Epithelial cell of proximal tubule (primary cell): ENCODE data around the gene STOM. TPM values are rescaled to one million over a fixed set of nuclear protein-coding genes. Genes with fewer than 3 reads are reported as not detected.

ENCODE experiments used
- DNase-seq: peaks from one replicate; pipeline ENCODE4 v3.0.0-alpha.2; 2011; ENCODE audit warnings: low read depth
- H3K4me3 ChIP-seq: 2 replicates; pipeline ENCODE4 v1.5.1; 2011; ENCODE audit warnings: low read depth, mild to moderate bottlenecking, low read length
- total RNA-seq: library from RNA; depleted of rRNA; stranded (reverse); fragments of >200 nt; gene quantifications from 2 replicates; pipeline ENCODE4 v1.2.3, GENCODE V29; 2015
- TF ChIP-seq, protein P1 (sequence below): conservative IDR thresholded peaks from 2 replicates; pipeline ENCODE4 v1.5.1; 2012; ENCODE audit warnings: low read depth, mild to moderate bottlenecking, low read length

STOM gene, protein sequence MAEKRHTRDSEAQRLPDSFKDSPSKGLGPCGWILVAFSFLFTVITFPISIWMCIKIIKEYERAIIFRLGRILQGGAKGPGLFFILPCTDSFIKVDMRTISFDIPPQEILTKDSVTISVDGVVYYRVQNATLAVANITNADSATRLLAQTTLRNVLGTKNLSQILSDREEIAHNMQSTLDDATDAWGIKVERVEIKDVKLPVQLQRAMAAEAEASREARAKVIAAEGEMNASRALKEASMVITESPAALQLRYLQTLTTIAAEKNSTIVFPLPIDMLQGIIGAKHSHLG
- total RNA-seq, result 21.1 and 26.1 TPM in 2 replicates

DNA sequence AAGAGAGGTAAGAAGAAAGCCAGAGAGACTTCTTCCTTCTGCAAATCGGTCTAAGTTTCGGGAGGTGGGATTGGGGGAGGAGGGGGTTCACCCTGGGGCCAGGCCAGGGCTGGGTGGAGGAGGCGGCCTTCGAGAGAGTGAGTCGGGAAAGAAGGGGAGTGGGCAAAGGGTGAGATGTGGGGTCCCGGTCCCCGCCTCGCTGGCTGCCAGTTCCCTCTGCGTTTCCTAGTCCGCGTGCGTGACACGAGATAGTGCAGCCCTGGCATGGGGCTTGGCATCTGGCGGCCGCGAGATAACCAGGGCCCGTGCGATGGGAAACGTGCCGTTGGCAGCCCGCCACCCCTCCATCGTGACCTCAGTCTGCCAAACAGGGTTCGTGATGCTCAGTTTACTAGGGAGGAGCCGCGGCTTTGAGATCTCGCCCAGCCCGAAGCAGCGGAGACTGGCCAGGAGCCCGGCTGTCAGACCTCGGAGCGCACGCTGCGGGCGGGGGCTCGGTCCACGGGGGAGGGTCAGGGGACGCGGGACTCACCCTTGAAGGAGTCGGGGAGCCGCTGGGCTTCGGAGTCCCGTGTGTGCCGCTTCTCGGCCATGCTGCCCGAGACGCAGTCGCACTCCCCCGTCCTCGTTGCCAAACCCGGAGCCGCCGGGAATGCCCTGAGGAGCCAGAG lies at the start of gene STOM:
Gene STOM, minus strand, starts transcription at position 656 of the 671 bp plus-strand sequence. Its CDS starts 63 bp downstream, at position 593.
- DNase-seq, result no peak
- H3K4me3 ChIP-seq, result peak within 1 kb of the TSS; percentile 81
- TF ChIP-seq, protein P1, sequence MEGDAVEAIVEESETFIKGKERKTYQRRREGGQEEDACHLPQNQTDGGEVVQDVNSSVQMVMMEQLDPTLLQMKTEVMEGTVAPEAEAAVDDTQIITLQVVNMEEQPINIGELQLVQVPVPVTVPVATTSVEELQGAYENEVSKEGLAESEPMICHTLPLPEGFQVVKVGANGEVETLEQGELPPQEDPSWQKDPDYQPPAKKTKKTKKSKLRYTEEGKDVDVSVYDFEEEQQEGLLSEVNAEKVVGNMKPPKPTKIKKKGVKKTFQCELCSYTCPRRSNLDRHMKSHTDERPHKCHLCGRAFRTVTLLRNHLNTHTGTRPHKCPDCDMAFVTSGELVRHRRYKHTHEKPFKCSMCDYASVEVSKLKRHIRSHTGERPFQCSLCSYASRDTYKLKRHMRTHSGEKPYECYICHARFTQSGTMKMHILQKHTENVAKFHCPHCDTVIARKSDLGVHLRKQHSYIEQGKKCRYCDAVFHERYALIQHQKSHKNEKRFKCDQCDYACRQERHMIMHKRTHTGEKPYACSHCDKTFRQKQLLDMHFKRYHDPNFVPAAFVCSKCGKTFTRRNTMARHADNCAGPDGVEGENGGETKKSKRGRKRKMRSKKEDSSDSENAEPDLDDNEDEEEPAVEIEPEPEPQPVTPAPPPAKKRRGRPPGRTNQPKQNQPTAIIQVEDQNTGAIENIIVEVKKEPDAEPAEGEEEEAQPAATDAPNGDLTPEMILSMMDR, result no peak

DNA sequence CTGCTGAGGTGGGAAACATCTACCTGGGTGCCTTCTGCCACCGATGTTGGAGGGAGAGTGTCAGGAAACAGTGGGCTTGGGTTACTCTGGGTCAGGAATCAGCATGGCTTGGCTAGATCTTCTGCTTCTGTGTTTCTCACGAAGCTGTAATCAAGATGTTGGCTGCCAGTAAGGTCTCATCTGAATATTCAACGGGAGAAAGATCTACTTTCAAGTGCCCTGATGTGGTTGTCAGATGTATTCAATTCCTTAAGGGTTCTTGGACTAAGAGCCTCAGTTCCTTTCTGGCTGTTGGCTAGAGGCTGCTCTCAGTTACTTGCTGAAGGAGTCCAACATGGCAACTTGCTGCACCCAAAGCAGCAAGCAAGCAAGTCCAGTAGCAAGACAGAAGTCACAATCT lies 41.9 kb upstream of the STOM start:
- no peak for DNase-seq
- TF ChIP-seq, protein P1, result no peak
- no peak overlapping the region for H3K4me3 ChIP-seq

DNA sequence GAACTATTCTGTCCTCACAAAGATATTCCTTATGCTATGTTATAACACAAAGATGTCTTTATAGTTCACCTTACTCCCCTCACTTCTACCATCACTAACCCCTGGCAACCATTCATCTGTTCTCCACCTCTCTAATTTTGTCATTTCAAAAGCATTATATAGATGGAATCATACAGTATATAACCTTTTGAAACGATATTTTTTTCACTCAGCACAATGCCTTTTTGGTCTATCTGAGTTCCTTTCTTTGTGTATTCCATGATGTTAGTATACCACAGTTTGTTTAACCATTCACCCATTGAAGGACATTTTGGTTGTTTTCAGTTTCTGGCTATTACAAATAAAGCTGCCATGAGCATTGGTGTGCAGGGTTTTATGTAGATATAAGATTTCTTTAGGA lies 35.8 kb upstream of the STOM start:
- no peak for DNase-seq
- TF ChIP-seq, protein P1, result no peak
- no peak overlapping the region for H3K4me3 ChIP-seq

DNA sequence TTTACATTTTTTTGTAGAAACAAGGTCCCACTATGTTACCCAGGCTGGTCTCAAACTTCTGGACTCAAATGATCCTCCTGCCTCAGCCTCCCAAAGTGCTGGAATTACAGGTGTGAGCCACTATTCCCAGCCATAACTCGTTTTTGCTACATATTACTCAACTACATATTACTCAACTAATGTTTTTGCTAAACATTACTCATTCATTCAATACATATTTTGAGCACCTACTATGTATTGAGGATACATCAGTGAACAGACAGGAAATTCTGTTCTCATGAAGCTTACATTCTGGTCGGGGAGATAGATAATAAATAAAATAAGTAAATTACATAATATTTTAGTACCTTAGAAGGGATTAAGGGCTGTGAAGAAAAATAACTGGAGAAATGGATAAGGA lies 34.9 kb upstream of the STOM start:
- H3K4me3 ChIP-seq, result no peak overlapping the region
- TF ChIP-seq, protein P1, result no peak
- no peak for DNase-seq

DNA sequence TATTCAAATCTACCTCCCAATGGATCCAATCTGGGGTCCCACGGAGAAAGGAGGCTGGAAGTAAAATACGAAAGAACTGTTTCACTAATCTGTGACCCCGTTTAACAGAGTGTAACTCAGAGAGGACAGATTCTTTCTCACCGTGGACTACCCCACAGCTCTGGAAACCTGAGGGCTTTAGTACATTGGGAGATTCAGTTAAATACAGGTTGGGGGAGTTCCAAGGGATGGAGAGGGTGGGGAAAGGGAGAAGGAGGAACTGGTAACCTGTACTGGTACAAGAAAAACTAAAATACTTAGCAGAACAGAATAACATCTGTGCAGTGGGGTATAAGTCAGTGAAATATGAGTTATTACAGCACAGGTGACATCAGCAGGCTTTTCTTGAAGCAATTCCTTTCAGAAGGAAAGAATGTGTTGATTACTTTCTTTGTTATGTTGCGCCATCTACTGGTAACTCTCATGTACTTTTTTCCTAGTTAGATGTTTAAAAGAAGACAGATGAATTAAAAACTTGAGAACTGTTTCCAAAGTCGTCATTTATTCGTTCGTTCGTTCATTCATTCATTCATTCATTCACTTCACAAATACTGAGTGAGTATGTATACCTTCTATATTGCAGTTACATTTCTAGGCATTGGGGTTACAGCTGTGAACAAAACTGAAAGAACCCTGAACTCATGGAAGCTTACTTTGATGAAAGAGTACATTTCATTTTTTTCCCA lies 30.0 kb upstream of the STOM start:
- TF ChIP-seq, protein P1, result peak; percentile 56
- DNase-seq, result peak; percentile 38

DNA sequence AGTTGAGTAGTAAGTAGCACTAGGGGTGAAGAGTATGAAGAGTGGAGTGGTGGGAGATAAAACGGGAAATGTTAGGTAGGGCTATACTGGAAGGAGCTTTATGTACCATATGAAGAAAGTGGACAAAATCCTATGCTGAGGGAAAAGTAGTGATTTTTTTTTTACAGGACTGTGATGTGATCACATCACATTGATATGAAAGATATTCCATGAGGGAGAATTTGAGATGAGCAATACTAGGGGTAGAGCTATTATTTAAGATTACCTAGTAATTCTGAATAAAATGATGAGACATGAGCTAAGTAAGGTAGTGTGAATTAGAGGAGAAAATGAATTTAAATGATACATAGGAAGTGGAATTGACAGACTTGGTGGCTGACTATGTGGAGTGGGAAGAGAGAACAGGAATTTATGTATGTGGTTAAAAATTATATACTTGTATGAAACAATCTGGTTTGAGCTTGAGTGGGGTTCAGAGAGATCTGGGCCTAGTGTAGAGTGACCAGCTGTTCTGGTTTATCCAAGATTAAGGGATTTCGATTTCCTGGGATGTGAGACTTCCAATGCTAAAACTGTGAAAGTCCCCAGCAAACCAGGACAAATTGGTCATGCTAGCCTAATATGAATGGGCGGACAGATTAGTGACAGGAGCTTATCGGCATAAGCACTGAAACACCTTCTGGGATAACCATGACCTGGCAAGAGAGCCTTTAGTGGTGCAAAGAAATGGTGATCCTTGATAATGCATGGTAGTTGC lies 29.3 kb upstream of the STOM start:
- DNase-seq, result no peak
- TF ChIP-seq, protein P1, result no peak
- H3K4me3 ChIP-seq, result no peak overlapping the region

More for the DNA sequence above, 30.0 kb upstream of the STOM start:
- H3K4me3 ChIP-seq, result no peak overlapping the region
